Measurements from ENCODE around the gene COPS4. TPM values are rescaled to one million over a fixed set of nuclear protein-coding genes. Genes with fewer than 3 reads are reported as not detected.
"Not testable (repeated sequence)": the region's sequence is repeated elsewhere in the genome, so short reads cannot be mapped to it uniquely, and the experiment has no call there.

COPS4 gene
- total RNA-seq, 1 donor from 2014 or later: 27.0 TPM

GRCh38 chr4:83028976-83029375 lies 6.0 kb upstream of the COPS4 start:
- H3K4me3 ChIP-seq (ENCODE audit: low read depth, low read length): no peak overlapping the region
- no peak for DNase-seq (ENCODE audit: low read depth)
- TF ChIP-seq CTCF (conservative IDR thresholded peaks at IDR 0.05; ENCODE audit: low read depth, low read length): no peak

- no peak for TF ChIP-seq CTCF (conservative IDR thresholded peaks at IDR 0.05; ENCODE audit: low read depth, low read length)
- no peak overlapping the region for H3K4me3 ChIP-seq (ENCODE audit: low read depth, low read length)
- DNase-seq (ENCODE audit: low read depth): no peak
These were observed 5.3 kb upstream of the COPS4 start for GRCh38 chr4:83029688-83030087.

- peak overlapping the region; percentile 3 for H3K4me3 ChIP-seq (ENCODE audit: low read depth, low read length)
- no peak for TF ChIP-seq CTCF (conservative IDR thresholded peaks at IDR 0.05; ENCODE audit: low read depth, low read length)
- DNase-seq (ENCODE audit: low read depth): no peak
These were observed 2.1 kb downstream of the COPS4 start for GRCh38 chr4:83036991-83037665.

GRCh38 chr4:83040269-83040668 lies 5.3 kb downstream of the COPS4 start:
- peak; percentile 16 for TF ChIP-seq CTCF (conservative IDR thresholded peaks at IDR 0.05; ENCODE audit: low read depth, low read length)
- no peak overlapping the region for H3K4me3 ChIP-seq (ENCODE audit: low read depth, low read length)
- no peak for DNase-seq (ENCODE audit: low read depth)

- DNase-seq (ENCODE audit: low read depth); H3K4me3 ChIP-seq (ENCODE audit: low read depth, low read length): not testable (repeated sequence)
These were observed 8.2 kb downstream of the COPS4 start for GRCh38 chr4:83043157-83043556.

GRCh38 chr4:83043801-83044407 lies 8.9 kb downstream of the COPS4 start:
- no peak for DNase-seq (ENCODE audit: low read depth)
- H3K4me3 ChIP-seq (ENCODE audit: low read depth, low read length): no peak overlapping the region
- TF ChIP-seq CTCF (conservative IDR thresholded peaks at IDR 0.05; ENCODE audit: low read depth, low read length): no peak

- DNase-seq (ENCODE audit: low read depth): peak; percentile 27
- no peak overlapping the region for H3K4me3 ChIP-seq (ENCODE audit: low read depth, low read length)
- no peak for TF ChIP-seq CTCF (conservative IDR thresholded peaks at IDR 0.05; ENCODE audit: low read depth, low read length)
These were observed 11.9 kb downstream of the COPS4 start for GRCh38 chr4:83046693-83047473.

GRCh38 chr4:83048781-83049180 lies 13.8 kb downstream of the COPS4 start:
- H3K4me3 ChIP-seq (ENCODE audit: low read depth, low read length); DNase-seq (ENCODE audit: low read depth): not testable (repeated sequence)

Data from epithelial cell of proximal tubule (primary cell).